Measurements from ENCODE around the gene RENBP. TPM values are rescaled to one million over a fixed set of nuclear protein-coding genes. Genes with fewer than 3 reads are reported as not detected.

RENBP gene
- polyA plus RNA-seq, 4 donors: 16.3 to 27.1 (median 18.8) TPM

- no peak for DNase-seq (ENCODE audit: low read depth in 4 of 4, low spot score in 3 of 4)
Measured at GRCh38 chrX:153956044-153956907, 11.8 kb upstream of the RENBP start.

GRCh38 chrX:153955228-153955732 lies 10.8 kb upstream of the RENBP start:
- no peak for DNase-seq (ENCODE audit: low read depth in 4 of 4, low spot score in 3 of 4)

- DNase-seq (ENCODE audit: low read depth in 4 of 4, low spot score in 3 of 4): no peak
Measured at GRCh38 chrX:153954558-153955227, 10.2 kb upstream of the RENBP start.

GRCh38 chrX:153953892-153954557 lies 9.6 kb upstream of the RENBP start:
- DNase-seq (ENCODE audit: low read depth in 4 of 4, low spot score in 3 of 4): no peak

GRCh38 chrX:153953342-153953830 lies 8.9 kb upstream of the RENBP start:
- DNase-seq (ENCODE audit: low read depth in 4 of 4, low spot score in 3 of 4): no peak

- DNase-seq (ENCODE audit: low read depth in 4 of 4, low spot score in 3 of 4): no peak
Measured at GRCh38 chrX:153952373-153953026, 8.1 kb upstream of the RENBP start.

- DNase-seq (ENCODE audit: low read depth in 4 of 4, low spot score in 3 of 4): no peak
Measured at GRCh38 chrX:153951683-153952372, 7.4 kb upstream of the RENBP start.

GRCh38 chrX:153950127-153950526 lies 5.7 kb upstream of the RENBP start:
- DNase-seq (ENCODE audit: low read depth in 4 of 4, low spot score in 3 of 4): no peak

GRCh38 chrX:153948847-153949805 lies 4.7 kb upstream of the RENBP start:
- DNase-seq (ENCODE audit: low read depth in 4 of 4, low spot score in 3 of 4): no peak

- DNase-seq (ENCODE audit: low read depth in 4 of 4, low spot score in 3 of 4): no peak
Measured at GRCh38 chrX:153948002-153948466, 3.6 kb upstream of the RENBP start.

- no peak for DNase-seq (ENCODE audit: low read depth in 4 of 4, low spot score in 3 of 4)
Measured at GRCh38 chrX:153947009-153947769, 2.7 kb upstream of the RENBP start.

GRCh38 chrX:153945956-153946943 lies 1.8 kb upstream of the RENBP start:
- DNase-seq (ENCODE audit: low read depth in 4 of 4, low spot score in 3 of 4): no peak

- DNase-seq (ENCODE audit: low read depth in 4 of 4, low spot score in 3 of 4): no peak
Measured at GRCh38 chrX:153944800-153945150, 332 bp upstream of the RENBP start.

- no peak for DNase-seq (ENCODE audit: low read depth in 4 of 4, low spot score in 3 of 4)
Measured at GRCh38 chrX:153941336-153942252, 2.8 kb downstream of the RENBP start.

GRCh38 chrX:153939573-153939972 lies 4.9 kb downstream of the RENBP start:
- no peak for DNase-seq (ENCODE audit: low read depth in 4 of 4, low spot score in 3 of 4)

All from right renal pelvis (tissue), 4 donors.